CD4-positive, alpha-beta T cell treated with Interleukin-2 at 100 ng/mL for 4 hours (primary cell): Measurements from ENCODE around the gene SNCA.

Source experiments
- DNase-seq: peaks from one replicate; pipeline ENCODE4 v3.0.0-alpha.2; 2020; ENCODE audit warnings: low spot score

SNCA gene

GRCh38 chr4:89754531-89754930, 82.4 kb downstream of the SNCA start:
- DNase-seq: no peak

DNA sequence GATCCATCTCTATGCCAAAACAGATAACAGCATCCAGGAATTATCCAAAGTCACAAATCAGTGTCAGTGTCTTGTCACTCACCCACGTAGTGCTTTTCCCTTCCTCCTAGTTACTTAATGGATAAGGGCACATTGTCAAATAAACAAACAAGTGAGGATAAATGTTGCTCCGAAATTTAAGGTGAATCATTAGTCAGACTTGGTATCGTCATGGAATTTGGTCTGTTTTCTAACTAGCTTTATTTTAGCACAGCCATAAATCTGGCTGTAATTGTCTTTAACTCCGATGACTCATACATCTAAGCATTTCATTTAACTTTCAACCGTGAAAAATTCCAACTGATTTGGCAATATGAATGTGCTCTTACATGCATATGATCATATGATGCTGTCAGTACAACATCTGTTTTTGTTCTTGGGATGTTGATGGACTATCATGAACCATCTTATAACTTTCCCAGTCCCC, 83.3 kb downstream of the SNCA start:
- DNase-seq: no peak

DNA sequence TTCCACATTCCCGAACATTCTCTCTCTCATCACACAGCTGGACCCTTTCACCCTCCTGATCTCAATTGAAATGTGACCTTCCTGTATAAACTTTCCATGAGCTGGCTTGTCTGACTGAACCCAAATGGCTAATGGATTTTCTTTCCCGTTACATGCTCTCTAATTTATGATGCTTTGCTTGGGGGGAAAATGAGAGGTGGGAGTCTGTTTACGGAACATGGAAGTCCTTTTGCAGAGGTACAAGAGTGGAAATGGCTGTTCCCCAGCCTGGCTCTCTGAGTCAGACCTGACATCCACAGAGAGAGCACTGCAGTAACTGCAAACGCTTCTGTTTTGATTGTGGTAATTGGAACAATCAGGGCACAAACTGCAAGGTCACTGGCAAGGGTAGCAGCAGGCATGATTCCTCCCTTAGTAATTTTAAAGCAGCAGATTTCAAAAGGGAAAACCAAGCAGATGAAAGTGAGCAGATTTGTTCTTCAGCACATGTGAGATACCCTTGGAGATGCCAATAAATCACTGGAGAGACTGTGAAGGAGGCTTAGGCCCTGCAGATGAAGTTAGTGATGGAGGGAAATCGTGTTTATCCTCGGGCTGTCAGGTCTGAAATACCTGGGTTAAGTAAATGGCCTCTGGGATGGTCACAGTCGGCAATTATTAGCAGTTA, 83.9 kb downstream of the SNCA start:
- no peak for DNase-seq

DNA sequence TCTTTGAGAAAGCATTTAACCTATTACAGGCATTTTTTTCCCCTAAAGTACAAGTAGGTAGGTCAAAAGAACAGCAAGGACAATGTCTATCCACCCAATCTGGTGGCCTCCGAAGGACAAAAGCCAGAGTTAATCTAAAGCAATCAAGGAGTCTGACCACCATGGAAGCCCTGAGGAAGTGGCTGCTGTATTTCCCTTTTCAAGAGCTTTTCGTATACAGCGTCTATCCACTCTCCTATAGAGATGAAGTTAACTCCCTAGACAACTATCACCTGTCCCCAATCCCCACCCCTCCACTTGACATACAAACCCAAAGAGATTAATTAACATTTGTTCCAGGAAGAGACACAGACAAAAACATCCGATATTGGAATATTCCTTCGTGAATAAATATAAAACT, 85.5 kb downstream of the SNCA start:
- no peak for DNase-seq

DNA sequence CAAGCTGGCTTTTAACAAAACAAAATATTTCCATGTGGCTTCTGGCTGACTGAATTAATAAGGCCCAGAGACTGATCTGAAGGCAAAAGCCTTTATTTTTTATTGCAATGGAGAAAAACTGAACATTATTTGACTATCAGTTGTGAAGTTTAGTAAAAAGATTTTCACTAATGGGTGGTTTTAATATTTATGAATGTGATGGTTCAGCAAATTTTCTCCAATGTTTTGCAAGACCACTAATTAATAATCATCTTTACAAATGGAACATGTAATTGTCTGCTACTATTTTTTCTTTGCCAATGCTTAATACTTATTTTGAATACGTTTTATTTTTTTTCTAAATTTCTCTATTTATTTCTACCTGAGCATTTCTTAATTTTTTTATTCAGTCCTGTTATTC, 90.6 kb downstream of the SNCA start:
- DNase-seq: no peak

DNA sequence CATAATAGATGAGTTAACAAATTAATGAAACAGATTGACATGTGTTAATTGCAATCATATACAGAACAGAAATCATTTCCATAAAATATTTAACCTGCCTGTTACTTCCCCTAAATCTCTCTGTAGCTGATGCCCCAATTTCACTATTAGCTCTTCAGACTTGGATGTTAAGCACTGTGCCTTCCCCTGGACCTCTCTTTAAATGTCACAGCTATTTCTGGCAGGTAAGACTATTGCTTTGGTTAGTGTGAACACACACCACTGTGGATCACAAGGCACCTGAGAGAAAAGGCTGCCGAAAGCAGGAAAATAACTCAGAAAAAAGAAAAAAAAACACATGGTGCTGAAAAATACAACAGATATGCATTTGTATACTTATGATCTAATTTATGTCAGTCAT, 91.3 kb downstream of the SNCA start:
- DNase-seq: no peak

DNA sequence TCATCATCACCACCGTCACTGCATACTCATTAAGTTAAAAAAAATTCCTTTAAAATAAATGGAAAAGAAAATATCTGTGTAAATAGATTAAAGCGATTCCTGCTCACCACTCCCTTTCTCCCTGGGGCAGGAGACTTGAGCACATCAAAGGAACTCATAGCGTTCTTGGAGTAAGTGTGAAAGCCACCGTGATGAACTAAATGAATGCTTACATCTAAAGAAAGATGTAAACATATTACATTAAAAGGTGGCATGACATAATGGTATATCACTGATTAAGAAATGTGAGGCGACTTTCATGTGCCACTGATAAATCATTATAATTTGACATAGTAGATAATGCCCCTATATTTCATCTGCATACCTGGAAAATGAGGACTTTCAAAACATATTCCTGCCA, 92.0 kb downstream of the SNCA start:
- no peak for DNase-seq

- no peak for DNase-seq
These were observed 95.2 kb downstream of the SNCA start for GRCh38 chr4:89741768-89742167.

DNA sequence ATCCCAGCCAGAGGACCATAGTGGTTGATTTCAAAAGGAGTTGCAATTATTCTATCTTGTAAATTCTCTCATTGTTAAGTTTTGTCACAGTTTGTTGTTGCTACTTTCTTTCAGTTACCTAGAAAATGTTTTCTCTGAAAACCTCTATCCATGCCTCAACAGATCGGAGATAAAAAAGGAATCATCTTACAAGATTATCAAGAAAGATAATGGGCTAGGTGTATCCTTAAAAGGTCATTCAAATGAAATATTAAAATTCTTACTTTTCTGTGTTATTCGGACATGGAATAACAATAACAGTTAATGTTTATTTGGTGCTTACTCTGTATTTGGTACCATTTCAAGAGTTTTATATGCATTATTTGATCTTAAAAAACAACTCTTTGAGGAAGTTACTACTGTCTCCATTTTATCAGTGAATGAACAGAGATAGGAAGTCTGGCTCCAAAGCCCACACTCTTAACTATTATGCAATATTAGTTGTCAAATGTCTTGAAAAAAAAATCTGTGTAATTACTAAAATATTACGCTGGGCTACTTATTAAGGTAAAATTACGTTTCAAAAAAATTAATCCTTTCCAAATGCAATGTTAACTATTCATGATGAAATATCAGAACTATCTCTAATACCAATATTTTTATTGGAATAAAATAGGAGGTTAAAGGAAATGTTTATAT, 97.5 kb downstream of the SNCA start:
- no peak for DNase-seq

GRCh38 chr4:89737888-89738287, 99.1 kb downstream of the SNCA start:
- no peak for DNase-seq

- DNase-seq: no peak
These were observed 103.0 kb downstream of the SNCA start for GRCh38 chr4:89733946-89734345.

GRCh38 chr4:89727238-89727637, 109.7 kb downstream of the SNCA start:
- DNase-seq: no peak

DNA sequence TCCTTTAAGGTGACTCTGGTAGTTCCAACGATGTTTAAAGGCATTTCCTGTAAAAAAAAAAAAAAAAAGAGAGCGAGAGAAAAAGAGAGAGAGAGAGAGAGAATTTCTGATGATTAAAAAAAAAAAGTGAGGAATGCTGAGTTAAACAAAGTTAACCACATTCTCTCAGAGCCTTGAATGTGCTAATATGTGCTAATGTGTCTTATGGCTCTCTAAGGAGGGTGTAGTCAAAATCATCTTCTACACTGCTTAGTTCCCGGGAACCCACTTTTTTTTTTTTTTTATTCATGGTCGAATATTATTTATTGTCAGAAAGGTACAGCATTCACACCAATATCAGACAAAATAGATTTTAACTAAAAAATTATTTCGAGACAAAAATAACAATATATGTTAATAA, 111.7 kb downstream of the SNCA start:
- no peak for DNase-seq

GRCh38 chr4:89724716-89725115, 112.2 kb downstream of the SNCA start:
- no peak for DNase-seq

DNA sequence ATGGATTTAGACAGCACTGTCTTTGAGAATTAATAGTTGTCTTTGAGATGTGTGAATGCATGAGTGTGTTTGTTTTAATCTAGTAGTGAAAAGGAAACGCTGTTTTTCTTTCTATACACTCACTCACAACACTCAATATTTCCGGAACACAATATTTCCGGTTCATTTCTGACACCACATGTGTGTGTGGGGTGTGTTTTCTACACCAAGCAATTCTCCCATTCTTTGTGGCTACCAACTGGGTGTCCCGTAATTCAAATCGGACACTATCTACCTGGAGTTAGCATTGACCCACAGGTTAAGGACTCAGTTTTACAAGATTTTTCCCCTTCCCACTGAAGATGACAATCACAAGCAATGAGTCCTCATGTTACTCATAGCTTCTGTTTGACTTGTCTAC, 113.9 kb downstream of the SNCA start:
- no peak for DNase-seq

DNA sequence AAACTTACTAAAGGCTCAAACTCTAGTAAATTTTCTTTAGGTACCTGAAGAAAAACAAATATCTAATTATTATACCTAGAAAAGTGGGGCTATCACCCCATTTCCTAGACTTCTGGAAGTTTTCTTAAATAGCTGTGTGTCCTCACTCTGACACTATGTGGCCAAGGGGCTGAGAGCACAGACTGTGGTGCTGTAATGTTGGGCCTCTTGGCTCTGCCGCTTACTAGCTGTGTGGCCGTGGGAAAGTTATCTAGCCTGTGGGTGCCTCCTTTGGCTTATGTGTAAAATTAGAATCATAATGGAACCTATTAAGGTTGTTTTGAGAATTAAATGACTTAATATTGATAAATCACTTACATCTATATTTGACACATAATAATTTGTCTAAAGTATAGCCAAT, 114.4 kb downstream of the SNCA start:
- DNase-seq: no peak

DNA sequence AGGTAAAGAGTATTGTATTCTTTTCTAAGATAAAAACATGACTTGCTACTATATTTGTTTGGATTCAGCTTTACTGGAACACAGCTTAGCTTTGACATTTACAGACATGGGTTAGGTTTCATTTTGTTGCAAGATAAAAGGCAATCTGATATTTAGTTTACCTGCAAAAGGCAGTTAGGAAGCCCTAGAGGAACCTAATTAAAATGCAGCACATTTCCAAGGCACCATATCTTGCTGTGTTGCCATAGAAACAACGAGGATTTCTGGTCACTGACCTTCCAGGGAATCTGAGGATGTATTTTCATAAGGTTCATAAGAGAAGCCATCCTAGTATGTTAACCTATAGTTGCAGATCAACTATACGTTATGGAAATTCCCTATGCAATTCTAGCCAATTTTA, 116.0 kb downstream of the SNCA start:
- no peak for DNase-seq

DNA sequence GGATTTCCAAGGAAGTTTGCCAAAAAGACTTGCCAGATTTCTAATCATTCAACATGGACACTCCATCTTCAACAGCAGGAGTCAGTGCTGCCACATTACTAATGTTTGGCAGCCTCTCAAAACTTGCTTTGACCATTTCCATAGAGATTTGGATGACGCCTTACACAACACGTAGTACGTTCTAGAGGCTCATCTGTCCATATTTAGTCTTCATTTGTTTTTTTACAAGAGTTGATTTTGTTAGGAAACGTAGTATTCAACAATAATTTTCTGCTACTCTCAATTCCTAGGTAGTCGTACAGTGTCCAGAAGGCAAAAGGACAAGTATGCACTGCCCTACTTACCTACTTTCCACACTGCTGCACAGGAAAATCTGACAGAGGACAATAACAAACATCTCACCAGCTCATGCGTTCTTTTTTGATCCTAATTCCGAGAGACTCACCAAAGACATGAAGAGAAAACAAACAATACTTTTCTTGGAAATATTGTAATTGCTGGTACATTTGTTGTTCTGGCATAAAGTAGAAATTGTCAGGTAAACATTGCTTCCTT, 117.3 kb downstream of the SNCA start:
- DNase-seq: no peak

GRCh38 chr4:89716893-89717292, 120.1 kb downstream of the SNCA start:
- no peak for DNase-seq

DNA sequence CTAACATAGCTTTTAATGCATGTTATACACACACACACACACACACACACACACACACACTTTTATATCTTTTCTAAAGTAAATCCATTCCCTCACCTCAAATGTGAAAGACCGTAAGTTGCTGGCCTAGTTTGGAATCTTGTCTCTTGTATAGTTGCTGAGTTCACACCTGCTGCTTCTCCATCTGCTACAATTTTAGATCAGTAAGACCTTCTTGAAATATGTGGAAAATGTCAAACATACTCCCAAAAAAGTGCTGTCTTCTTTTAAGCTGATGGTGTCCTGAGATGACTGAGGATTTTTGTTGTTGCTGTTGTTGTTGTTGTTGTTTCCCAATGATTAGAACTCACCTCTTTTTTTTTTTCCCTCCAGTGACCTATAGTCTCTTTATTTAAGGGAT, 121.3 kb downstream of the SNCA start:
- DNase-seq: no peak

DNA sequence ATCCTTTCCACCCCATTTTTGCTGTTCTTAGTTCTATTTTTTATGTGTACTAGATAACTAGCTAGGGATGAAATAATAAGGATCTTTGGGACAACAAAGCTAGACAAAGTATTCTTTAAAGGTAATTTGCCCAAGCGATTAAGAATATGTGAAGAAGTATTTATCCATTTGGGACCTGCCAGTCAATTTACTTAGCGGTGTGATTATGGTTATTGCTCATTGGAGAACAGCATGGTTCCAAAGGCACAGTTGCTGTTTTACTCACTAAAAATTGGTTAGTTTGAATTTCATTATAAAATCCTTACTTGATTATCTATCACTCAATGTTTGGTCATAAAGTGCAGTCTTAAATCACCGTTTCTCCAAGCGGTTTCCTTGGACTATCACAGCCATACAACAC, 124.1 kb downstream of the SNCA start:
- DNase-seq: no peak

DNA sequence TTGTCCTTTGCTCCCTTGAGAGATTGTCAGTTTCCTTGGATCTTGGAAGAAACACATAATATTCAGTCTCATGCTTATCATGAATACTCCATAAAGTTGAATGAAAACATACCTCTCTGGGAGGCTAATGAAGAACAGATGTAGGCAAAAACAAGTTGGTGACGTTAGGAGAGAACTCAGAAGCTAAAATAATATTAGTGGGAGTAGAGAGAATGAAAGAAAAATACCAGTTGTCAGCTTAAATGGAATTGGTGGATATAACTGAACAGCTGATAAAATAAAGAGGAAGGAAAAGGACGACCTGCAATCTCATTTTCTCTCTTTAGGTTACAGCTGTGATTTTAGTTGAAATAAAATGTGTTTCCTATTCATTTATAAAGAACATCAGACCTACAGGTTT, 124.8 kb downstream of the SNCA start:
- DNase-seq: no peak

GRCh38 chr4:89708903-89709421, 128.0 kb downstream of the SNCA start:
- no peak for DNase-seq

- DNase-seq: no peak
These were observed 129.5 kb downstream of the SNCA start for GRCh38 chr4:89707467-89707866.
